Lung (tissue), 12 donors: ENCODE data around the gene RND3. TPM values are rescaled to one million over a fixed set of nuclear protein-coding genes. Genes with fewer than 3 reads are reported as not detected.

ENCODE experiments used
- ATAC-seq: fragments of 200-7000 bp; cut with Tn5 transposase; one replicate; pipeline ENCODE4 v1.9.1; 2020; ENCODE audit warnings: moderate number of reproducible peaks; ENCODE audit not compliant: insufficient read depth, low FRiP score
- DNase-seq, 3 donors: peaks; one replicate each; pipeline ENCODE4 v3.0.0-alpha.2; 2013 to 2017
- H3K27ac ChIP-seq, 2 donors: one replicate each; pipeline ENCODE4 v1.5.1; 2013; ENCODE audit warnings: mild to moderate bottlenecking in 2 of 2, moderate library complexity in 2 of 2, control low read depth in 1 of 2, inconsistent platforms in 1 of 2, low read depth in 1 of 2, low read length in 1 of 2
- H3K27me3 ChIP-seq, 3 donors: one replicate each; pipeline ENCODE4 v1.5.1; 2013; ENCODE audit warnings: low read length in 2 of 3; ENCODE audit not compliant: control insufficient read depth in 3 of 3, insufficient read depth in 3 of 3
- H3K36me3 ChIP-seq, 4 donors: one replicate each; pipeline ENCODE4 v1.5.1; 2013; ENCODE audit warnings: low read length in 4 of 4, mild to moderate bottlenecking in 1 of 4, moderate library complexity in 1 of 4; ENCODE audit not compliant: control insufficient read depth in 4 of 4, insufficient read depth in 4 of 4
- H3K4me1 ChIP-seq, 5 donors: one replicate each; pipeline ENCODE4 v1.5.1; 2013; ENCODE audit warnings: low read length in 5 of 5, mild to moderate bottlenecking in 2 of 5, moderate library complexity in 1 of 5; ENCODE audit not compliant: control insufficient read depth in 5 of 5, insufficient read depth in 5 of 5
- H3K4me3 ChIP-seq: one replicate; pipeline ENCODE4 v1.5.1; 2013; ENCODE audit warnings: mild to moderate bottlenecking, control low read depth, moderate library complexity
- H3K9ac ChIP-seq, 2 donors: one replicate each; pipeline ENCODE4 v1.5.1; 2013; ENCODE audit warnings: low read length in 2 of 2, control low read depth in 1 of 2; ENCODE audit not compliant: insufficient read depth in 1 of 2
- H3K9me3 ChIP-seq, 4 donors: one replicate each; pipeline ENCODE4 v1.5.1; 2013; ENCODE audit warnings: low read length in 3 of 4, mild to moderate bottlenecking in 1 of 4, moderate library complexity in 1 of 4; ENCODE audit not compliant: control insufficient read depth in 4 of 4, insufficient read depth in 3 of 4
- CTCF ChIP-seq: IDR thresholded peaks from 2 replicates; pipeline ENCODE4 v1.5.1; 2012; ENCODE audit warnings: mild to moderate bottlenecking; ENCODE audit errors: control extremely low read depth, extremely low read depth
- WGBS, 2 donors: extraction: QIAGEN DNeasy Blood & Tissue Kit; methylation state at CpG; one replicate each; pipeline ENCODE4 v1.1.7; 2013; 5-methylcytosine and 5-hydroxymethylcytosine counted together
- polyA plus RNA-seq, 2 donors: library from polyadenylated mRNA; stranded (reverse); fragments of 200-250 nt; gene quantifications; one replicate each; pipeline ENCODE4 v1.2.1, GENCODE V29; 2013
- total RNA-seq, 2 donors: library from RNA; depleted of rRNA in 1 of 2; stranded (reverse); fragments of >200 nt in 1 of 2; gene quantifications; one replicate each; pipeline ENCODE4 v1.2.1, GENCODE V29; 2014 to 2021
- donor health status: control.
- donor health status: control.
- donor health status: Bipolar disorder and iron deficiency.
- donor health status: healthy.
- donor health status: DM: yes; HTN: yes; CAD: no.

The RND3 gene
- total and polyA plus RNA-seq, 4 donors = 23.5 to 43.7 (median 33.4) TPM

DNA sequence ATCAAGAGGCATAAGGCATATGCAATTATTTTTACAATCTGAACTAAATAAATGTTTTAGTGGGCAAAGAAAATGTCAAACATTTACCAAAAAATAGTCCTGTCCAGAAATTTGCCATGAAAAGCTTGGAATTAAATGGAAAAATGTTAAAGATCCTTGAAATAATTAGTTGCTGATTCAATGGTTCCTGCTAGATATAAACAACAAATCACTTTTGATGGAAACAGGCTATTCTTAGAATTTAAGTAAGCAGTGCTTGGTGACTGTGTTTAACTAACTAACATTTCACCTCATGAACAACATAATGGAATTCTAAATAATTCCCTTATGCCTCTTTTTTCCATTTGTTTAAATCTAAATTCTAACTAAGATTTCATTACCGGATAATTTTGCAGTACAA is 3.9 kb downstream of the RND3 start:
- Histone ChIP-seq H3K9ac (no peak overlapping the region), H3K4me3 (no peak overlapping the region), H3K4me1 (peaks cover 0 to 46% (median 26%) of the 10 kb centered on the region in 5 donors), H3K36me3 (peaks cover 0 to 27% (median 6%) of the 10 kb centered on the region in 4 donors), H3K9me3 (no peaks in the 10 kb centered on the region), H3K27ac (no peak overlapping the region), H3K27me3 (no peaks in the 10 kb centered on the region)
- TF ChIP-seq CTCF = no peak
- no peak for ATAC-seq
- DNase-seq = no peak
- 75 to 84% methylated on average over 1 of the region's 1 CpG for WGBS, 2 donors

- Histone ChIP-seq H3K9ac (no peak overlapping the region), H3K36me3 (peaks cover 0 to 27% (median 8%) of the 10 kb centered on the region in 4 donors), H3K9me3 (no peaks in the 10 kb centered on the region), H3K4me3 (no peak overlapping the region), H3K27ac (peak overlapping the region in 1 of 2 donors; percentile 64), H3K4me1 (peaks cover 5 to 53% (median 31%) of the 10 kb centered on the region in 5 donors), H3K27me3 (no peaks in the 10 kb centered on the region)
- ATAC-seq (no peak), DNase-seq (no peak)
- TF ChIP-seq CTCF = no peak
- 68 to 71% methylated on average over 6 of the region's 6 CpGs for WGBS, 2 donors
These were observed 4.6 kb downstream of the RND3 start for GRCh38 chr2:150482667-150483400.

DNA sequence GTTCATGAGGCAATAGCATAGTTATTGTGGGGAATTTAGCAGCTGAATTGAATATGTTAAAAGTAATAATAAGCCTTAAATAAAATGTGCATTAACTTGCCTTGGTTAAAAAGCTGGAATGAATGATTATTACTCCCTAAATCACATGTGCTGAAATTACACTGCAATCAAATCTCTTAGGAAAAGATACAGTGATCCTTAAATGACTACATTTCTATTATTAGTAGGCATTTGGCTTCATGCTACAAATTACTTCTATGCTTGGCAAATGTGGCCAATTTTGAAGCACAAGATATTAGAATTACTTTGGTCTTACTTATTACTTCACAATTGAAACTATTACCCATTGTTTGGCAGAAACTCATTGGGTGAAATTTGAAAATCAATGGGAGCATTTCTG is 5.4 kb downstream of the RND3 start:
- H3K4me3 ChIP-seq = no peak overlapping the region
- peaks cover 0 to 27% (median 8%) of the 10 kb centered on the region in 4 donors for H3K36me3 ChIP-seq
- no peaks in the 10 kb centered on the region for H3K9me3 ChIP-seq
- H3K4me1 ChIP-seq = peaks cover 6 to 59% (median 31%) of the 10 kb centered on the region in 5 donors
- H3K27ac ChIP-seq = peak overlapping the region in 1 of 2 donors; percentile 25
- DNase-seq (no peak), ATAC-seq (no peak)
- H3K9ac ChIP-seq = no peak overlapping the region
- no peak for TF ChIP-seq CTCF
- no peaks in the 10 kb centered on the region for H3K27me3 ChIP-seq
